Activated CD4-positive, alpha-beta memory T cell treated with anti-CD3 and anti-CD28 coated beads for 36 hours (primary cell): ENCODE data around the gene EPS15. TPM values are rescaled to one million over a fixed set of nuclear protein-coding genes. Genes with fewer than 3 reads are reported as not detected.
"Not testable (repeated sequence)": the region's sequence is repeated elsewhere in the genome, so short reads cannot be mapped to it uniquely, and the experiment has no call there.

Source experiments
- CTCF ChIA-PET: fragments of 350-600 bp; sonication (Branson Sonifier 250); formaldehyde crosslinking; loops from one replicate; lab custom pipeline; 2021; ENCODE audit warnings: antibody characterized with exemption, inconsistent platforms; lab: Charles Lee
- POLR2A ChIA-PET: fragments of 350-600 bp; sonication (Branson Sonifier 250); formaldehyde crosslinking; loops from one replicate; lab custom pipeline; 2021; ENCODE audit warnings: antibody characterized with exemption; lab: Charles Lee
- DNase-seq: peaks from one replicate; pipeline ENCODE4 v3.0.0-alpha.2; 2020
- H3K27ac Mint-ChIP-seq: one replicate; pipeline ENCODE4 v1.8.0; 2021; ENCODE audit warnings: mixed read lengths
- H3K27me3 Mint-ChIP-seq: one replicate; pipeline ENCODE4 v1.8.0; 2021; ENCODE audit warnings: mixed read lengths
- H3K36me3 Mint-ChIP-seq: one replicate; pipeline ENCODE4 v1.8.0; 2021; ENCODE audit warnings: mixed read lengths
- H3K4me1 Mint-ChIP-seq: one replicate; pipeline ENCODE4 v1.8.0; 2021; ENCODE audit warnings: low read depth, mixed read lengths
- H3K4me3 Mint-ChIP-seq: one replicate; pipeline ENCODE4 v1.8.0; 2021; ENCODE audit warnings: mild to moderate bottlenecking, mixed read lengths
- H3K9me3 Mint-ChIP-seq: one replicate; pipeline ENCODE4 v1.8.0; 2021; ENCODE audit warnings: mixed read lengths
- intact Hi-C: fragments of 100-400 bp; cut with micrococcal nuclease; formaldehyde crosslinking; loops from one replicate; pipeline ENCODE4 v1.15.1; 2023
- total RNA-seq, 2 experiments: library from RNA; stranded (reverse); gene quantifications; one replicate each; pipeline ENCODE4 v1.2.3, GENCODE V29; 2021

EPS15 gene
- total RNA-seq, 2 experiments from 2014 or later: 69.5 to 69.6 TPM

- intact Hi-C loops, H3K4me3 Mint-ChIP-seq, H3K27ac Mint-ChIP-seq, H3K27me3 Mint-ChIP-seq, POLR2A ChIA-PET, H3K9me3 Mint-ChIP-seq, DNase-seq, CTCF ChIA-PET: not testable (repeated sequence)
- Mint-ChIP-seq H3K36me3 (peaks cover 24% of the 10 kb centered on the region), H3K4me1 (peaks cover 18% of the 10 kb centered on the region)
These were observed 70.1 kb downstream of the EPS15 start for GRCh38 chr1:51448844-51449454.

- DNase-seq: no peak
- Mint-ChIP-seq H3K27ac (no peak overlapping the region), H3K36me3 (peaks cover 42% of the 10 kb centered on the region), H3K27me3 (no peaks in the 10 kb centered on the region), H3K9me3 (no peaks in the 10 kb centered on the region), H3K4me1 (peaks cover 34% of the 10 kb centered on the region), H3K4me3 (no peak overlapping the region)
- ChIA-PET POLR2A (interaction anchor here (0.6 to 1.9 kb wide), 3 partner anchors 56 to 311 kb away, joined by 3 to 5 read pairs (median 4); no protein-coding TSS in a partner anchor), CTCF (interaction anchor here (0.6 kb wide), 1 partner anchor 207 kb away, joined by 3 read pairs; no protein-coding TSS in a partner anchor)
- intact Hi-C loops: no loop called here
These were observed 73.5 kb downstream of the EPS15 start for GRCh38 chr1:51445351-51446090.

GRCh38 chr1:51444534-51445192 is 74.4 kb downstream of the EPS15 start:
- no peaks in the 10 kb centered on the region for H3K9me3 Mint-ChIP-seq
- DNase-seq: no peak
- no peaks in the 10 kb centered on the region for H3K27me3 Mint-ChIP-seq
- H3K36me3 Mint-ChIP-seq: peaks cover 44% of the 10 kb centered on the region
- no peak overlapping the region for H3K4me3 Mint-ChIP-seq
- H3K4me1 Mint-ChIP-seq: peaks cover 34% of the 10 kb centered on the region
- no peak overlapping the region for H3K27ac Mint-ChIP-seq
- CTCF ChIA-PET: interaction anchor here (0.6 to 1.8 kb wide), 3 partner anchors 11 to 419 kb away, joined by 3 to 4 read pairs (median 3); no protein-coding TSS in a partner anchor
- intact Hi-C loops: loop anchor here (1.0 kb wide), 1 partner anchor 61 kb away; no protein-coding TSS in a partner anchor
- POLR2A ChIA-PET: interaction anchor here (0.6 to 1.9 kb wide), 3 partner anchors 57 to 312 kb away, joined by 3 to 5 read pairs (median 4); no protein-coding TSS in a partner anchor

GRCh38 chr1:51444096-51444495 is 75.0 kb downstream of the EPS15 start:
- no peaks in the 10 kb centered on the region for H3K9me3 Mint-ChIP-seq
- POLR2A ChIA-PET: interaction anchor here (0.6 to 1.9 kb wide), 3 partner anchors 61 to 312 kb away, joined by 3 to 5 read pairs (median 4); no protein-coding TSS in a partner anchor
- H3K4me1 Mint-ChIP-seq: peaks cover 36% of the 10 kb centered on the region
- CTCF ChIA-PET: interaction anchor here (0.6 to 1.8 kb wide), 3 partner anchors 10 to 419 kb away, joined by 3 to 4 read pairs (median 3); no protein-coding TSS in a partner anchor
- no peak overlapping the region for H3K4me3 Mint-ChIP-seq
- no peak for DNase-seq
- H3K27me3 Mint-ChIP-seq: no peaks in the 10 kb centered on the region
- peaks cover 44% of the 10 kb centered on the region for H3K36me3 Mint-ChIP-seq
- peak overlapping the region; percentile 62 for H3K27ac Mint-ChIP-seq
- intact Hi-C loops: loop anchor here (1.0 kb wide), 1 partner anchor 61 kb away; no protein-coding TSS in a partner anchor

GRCh38 chr1:51443555-51443954 is 75.5 kb downstream of the EPS15 start:
- Mint-ChIP-seq H3K36me3 (peaks cover 50% of the 10 kb centered on the region), H3K27ac (no peak overlapping the region), H3K9me3 (no peaks in the 10 kb centered on the region), H3K4me1 (peaks cover 41% of the 10 kb centered on the region), H3K27me3 (no peaks in the 10 kb centered on the region), H3K4me3 (no peak overlapping the region)
- no peak for DNase-seq
- ChIA-PET CTCF (interaction anchor here (1.1 to 1.8 kb wide), 2 partner anchors 9 to 326 kb away, joined by 3 to 4 read pairs; no protein-coding TSS in a partner anchor), POLR2A (interaction anchor here (0.6 to 1.9 kb wide), 2 partner anchors 61 to 72 kb away, joined by 3 to 5 read pairs; no protein-coding TSS in a partner anchor)
- intact Hi-C loops: no loop called here

- Mint-ChIP-seq H3K27me3 (no peaks in the 10 kb centered on the region), H3K27ac (peak overlapping the region; percentile 57), H3K4me3 (no peak overlapping the region), H3K9me3 (no peaks in the 10 kb centered on the region), H3K36me3 (peaks cover 47% of the 10 kb centered on the region), H3K4me1 (peaks cover 40% of the 10 kb centered on the region)
- no peak for DNase-seq
- ChIA-PET POLR2A (no interaction called here), CTCF (no interaction called here)
- intact Hi-C loops: no loop called here
These were observed 76.5 kb downstream of the EPS15 start for GRCh38 chr1:51442616-51443015.

- Mint-ChIP-seq H3K27me3 (no peaks in the 10 kb centered on the region), H3K4me3 (no peak overlapping the region), H3K9me3 (no peaks in the 10 kb centered on the region), H3K36me3 (peaks cover 45% of the 10 kb centered on the region), H3K4me1 (peaks cover 39% of the 10 kb centered on the region), H3K27ac (peak overlapping the region; percentile 57)
- ChIA-PET POLR2A (interaction anchor here (1.5 kb wide), 1 partner anchor 74 kb away, joined by 3 read pairs; no protein-coding TSS in a partner anchor), CTCF (no interaction called here)
- no peak for DNase-seq
- intact Hi-C loops: no loop called here
These were observed 76.9 kb downstream of the EPS15 start for GRCh38 chr1:51442198-51442597.

- ChIA-PET POLR2A (no interaction called here), CTCF (interaction anchor here (1.4 kb wide), 1 partner anchor 329 kb away, joined by 3 read pairs; no protein-coding TSS in a partner anchor)
- Mint-ChIP-seq H3K9me3 (no peaks in the 10 kb centered on the region), H3K4me3 (no peak overlapping the region), H3K36me3 (peaks cover 48% of the 10 kb centered on the region), H3K4me1 (peaks cover 37% of the 10 kb centered on the region), H3K27me3 (no peaks in the 10 kb centered on the region), H3K27ac (no peak overlapping the region)
- intact Hi-C loops: no loop called here
- no peak for DNase-seq
These were observed 79.2 kb downstream of the EPS15 start for GRCh38 chr1:51439895-51440294.

- Mint-ChIP-seq H3K9me3 (no peaks in the 10 kb centered on the region), H3K4me1 (peaks cover 35% of the 10 kb centered on the region), H3K36me3 (peaks cover 51% of the 10 kb centered on the region), H3K4me3 (no peak overlapping the region), H3K27me3 (no peaks in the 10 kb centered on the region), H3K27ac (no peak overlapping the region)
- DNase-seq: no peak
- POLR2A ChIA-PET: no interaction called here
- CTCF ChIA-PET: no interaction called here
- intact Hi-C loops: no loop called here
These were observed 80.0 kb downstream of the EPS15 start for GRCh38 chr1:51439053-51439452.

- H3K4me1 Mint-ChIP-seq: peaks cover 31% of the 10 kb centered on the region
- H3K27ac Mint-ChIP-seq, POLR2A ChIA-PET, CTCF ChIA-PET, H3K9me3 Mint-ChIP-seq, H3K27me3 Mint-ChIP-seq, DNase-seq, H3K4me3 Mint-ChIP-seq, intact Hi-C loops: not testable (repeated sequence)
- peaks cover 49% of the 10 kb centered on the region for H3K36me3 Mint-ChIP-seq
These were observed 81.7 kb downstream of the EPS15 start for GRCh38 chr1:51437391-51437790.

- no peaks in the 10 kb centered on the region for H3K27me3 Mint-ChIP-seq
- peaks cover 29% of the 10 kb centered on the region for H3K4me1 Mint-ChIP-seq
- intact Hi-C loops: no loop called here
- CTCF ChIA-PET: no interaction called here
- no peak overlapping the region for H3K4me3 Mint-ChIP-seq
- POLR2A ChIA-PET: no interaction called here
- H3K27ac Mint-ChIP-seq: no peak overlapping the region
- no peaks in the 10 kb centered on the region for H3K9me3 Mint-ChIP-seq
- DNase-seq: no peak
- H3K36me3 Mint-ChIP-seq: peaks cover 40% of the 10 kb centered on the region
These were observed 83.2 kb downstream of the EPS15 start for GRCh38 chr1:51435878-51436277.
